PFSK-1 (cell line): ENCODE measurements around the gene FAM72A. TPM values are rescaled to one million over a fixed set of nuclear protein-coding genes. Genes with fewer than 3 reads are reported as not detected.
"Not testable (repeated sequence)": the region's sequence is repeated elsewhere in the genome, so short reads cannot be mapped to it uniquely, and the experiment has no call there.

Experiments
- FOXP2 ChIP-seq: optimal IDR thresholded peaks from 2 replicates; pipeline ENCODE3; 2011; ENCODE audit warnings: borderline replicate concordance, control low read depth, inconsistent platforms; ENCODE audit not compliant: insufficient read depth; ENCODE audit errors: extremely low read length, extremely low read depth
- POLR2AphosphoS5 ChIP-seq: IDR thresholded peaks from 2 replicates; pipeline ENCODE4 v1.6.1; 2012; ENCODE audit warnings: low read depth, mild to moderate bottlenecking, control low read depth, low read length, moderate library complexity
- REST ChIP-seq, 2 experiments: IDR thresholded peaks; 2 replicates each; pipeline versions ENCODE4 v1.6.1 to v1.8.0; 2011 to 2012; ENCODE audit warnings: low read depth in 2 of 2, low read length in 2 of 2, control low read depth in 1 of 2, inconsistent platforms in 1 of 2, mild to moderate bottlenecking in 1 of 2, moderate library complexity in 1 of 2; ENCODE audit not compliant: insufficient read depth in 1 of 2
- SIN3A ChIP-seq: IDR thresholded peaks from 2 replicates; pipeline ENCODE4 v1.6.1; 2012; ENCODE audit warnings: mild to moderate bottlenecking, low read length, moderate library complexity, borderline replicate concordance; ENCODE audit not compliant: insufficient read depth
- TAF1 ChIP-seq: IDR thresholded peaks from 2 replicates; pipeline ENCODE4 v1.6.1; 2012; ENCODE audit warnings: low read length, control low read depth, borderline replicate concordance; ENCODE audit not compliant: insufficient read depth
- polyA plus RNA-seq: library from polyadenylated mRNA; unstranded; fragments of >200 nt; gene quantifications from one replicate; pipeline ENCODE4 v1.2.1, GENCODE V29; 2012; ENCODE audit warnings: low read depth, missing spikeins; ENCODE audit not compliant: insufficient read length

Gene FAM72A
- polyA plus RNA-seq = 21.7 TPM

GRCh38 chr1:206202789-206203363, at the start of gene FAM72A:
Gene FAM72A (minus strand): TSS chr1:206202839. CDS start chr1:206202025, 814 bp downstream.
- TF ChIP-seq FOXP2; REST (IDR thresholded peaks at IDR 0.05; ENCODE audit: insufficient read depth in 1 of 2, low read depth in 2 of 2, low read length in 2 of 2); POLR2AphosphoS5: not testable (repeated sequence)

GRCh38 chr1:206203364-206204158, 922 bp upstream of the FAM72A start, which contains the start of gene SRGAP2:
Gene SRGAP2 (plus strand): TSS chr1:206203541. CDS start chr1:206205971, 2,430 bp downstream.
- TF ChIP-seq SIN3A, TAF1, POLR2AphosphoS5: not testable (repeated sequence)

- no peak for TF ChIP-seq POLR2AphosphoS5
- TF ChIP-seq FOXP2 = no peak
- no peak for TF ChIP-seq TAF1
- no peak for TF ChIP-seq SIN3A
- TF ChIP-seq REST (IDR thresholded peaks at IDR 0.05; ENCODE audit: insufficient read depth in 1 of 2, low read depth in 2 of 2, low read length in 2 of 2) = no peak
Observed at GRCh38 chr1:206145771-206146290, 56.8 kb downstream of the FAM72A start.

GRCh38 chr1:206144605-206145004, 58.0 kb downstream of the FAM72A start:
- TF ChIP-seq TAF1 (no peak), REST (IDR thresholded peaks at IDR 0.05; ENCODE audit: insufficient read depth in 1 of 2, low read depth in 2 of 2, low read length in 2 of 2) (no peak), POLR2AphosphoS5 (no peak), SIN3A (no peak), FOXP2 (no peak)

GRCh38 chr1:206143537-206144172, 59.0 kb downstream of the FAM72A start:
- no peak for TF ChIP-seq POLR2AphosphoS5
- no peak for TF ChIP-seq REST (IDR thresholded peaks at IDR 0.05; ENCODE audit: insufficient read depth in 1 of 2, low read depth in 2 of 2, low read length in 2 of 2)
- TF ChIP-seq SIN3A = no peak
- no peak for TF ChIP-seq FOXP2
- no peak for TF ChIP-seq TAF1
